Activated naive CD8-positive, alpha-beta T cell (primary cell): ENCODE results near the gene ADAMTS8.

ENCODE experiments used
- H3K27ac Mint-ChIP-seq: one replicate; pipeline ENCODE4 v1.8.0; 2021; ENCODE audit warnings: mixed read lengths
- H3K27me3 Mint-ChIP-seq: one replicate; pipeline ENCODE4 v1.8.0; 2021; ENCODE audit warnings: mixed read lengths
- H3K36me3 Mint-ChIP-seq: one replicate; pipeline ENCODE4 v1.8.0; 2021; ENCODE audit warnings: mixed read lengths
- H3K4me1 Mint-ChIP-seq: one replicate; pipeline ENCODE4 v1.8.0; 2021; ENCODE audit warnings: low read depth, mixed read lengths
- H3K4me3 Mint-ChIP-seq: one replicate; pipeline ENCODE4 v1.8.0; 2021; ENCODE audit warnings: mild to moderate bottlenecking, mixed read lengths
- H3K9me3 Mint-ChIP-seq: one replicate; pipeline ENCODE4 v1.8.0; 2021; ENCODE audit warnings: low read depth, mixed read lengths

ADAMTS8 gene

DNA sequence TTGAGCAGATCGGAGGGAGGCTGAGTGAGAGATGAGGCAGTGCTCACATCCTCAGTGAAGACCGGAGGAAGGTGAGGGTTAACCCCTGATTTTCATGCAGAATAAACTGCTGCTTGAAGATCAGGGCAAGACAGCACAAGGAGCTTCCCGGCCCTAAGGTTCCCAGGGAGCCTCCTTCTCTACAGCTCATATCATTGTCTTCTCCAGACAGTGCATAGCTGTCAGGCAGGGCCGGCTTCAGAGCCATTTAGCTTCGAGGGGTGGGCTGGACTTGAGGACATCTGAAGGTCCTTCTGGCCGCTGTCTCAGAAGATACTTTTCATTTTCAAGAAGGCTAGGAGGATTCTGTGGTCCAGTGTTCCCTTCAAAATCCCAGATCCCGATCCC, 7.2 kb downstream of the ADAMTS8 start:
- no peak overlapping the region for H3K4me3 Mint-ChIP-seq
- H3K27me3 Mint-ChIP-seq = peaks cover 14% of the 10 kb centered on the region
- no peaks in the 10 kb centered on the region for H3K9me3 Mint-ChIP-seq
- H3K36me3 Mint-ChIP-seq = no peaks in the 10 kb centered on the region
- no peaks in the 10 kb centered on the region for H3K4me1 Mint-ChIP-seq
- H3K27ac Mint-ChIP-seq = no peak overlapping the region

DNA sequence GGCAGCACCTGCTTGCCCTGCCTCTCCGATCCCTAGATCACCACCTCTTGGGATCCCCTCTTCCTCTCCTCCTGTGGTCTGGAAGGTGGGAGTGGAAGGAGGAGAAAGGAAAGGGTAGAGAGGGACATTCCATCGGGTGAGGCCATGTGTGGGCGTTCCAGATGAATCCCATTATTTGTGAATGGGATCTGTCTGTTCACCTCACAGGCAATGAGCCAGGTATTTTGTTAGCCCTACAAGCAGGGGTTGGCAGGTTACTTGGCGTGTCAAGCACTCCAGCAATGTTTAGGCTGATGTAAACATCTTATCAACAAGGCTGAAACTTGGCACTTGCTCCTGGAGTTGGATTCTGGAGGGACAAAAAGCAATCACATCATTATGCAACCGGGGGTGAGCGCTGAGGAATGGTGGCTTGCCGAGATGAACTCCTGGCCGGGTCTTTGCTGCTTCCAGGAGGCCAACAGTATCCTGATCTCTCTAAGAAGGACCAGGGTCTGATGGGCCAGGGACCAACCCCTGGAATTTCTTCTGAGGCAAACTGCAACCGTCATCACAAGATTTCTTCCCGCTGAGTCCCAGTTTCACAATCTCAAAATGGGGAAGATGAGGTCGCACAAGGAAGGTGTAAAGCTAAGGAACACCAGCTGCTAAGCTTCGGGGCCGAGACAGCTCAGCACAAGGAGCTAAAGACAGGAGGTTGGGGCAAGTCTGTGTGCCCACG, 7.8 kb downstream of the ADAMTS8 start:
- Mint-ChIP-seq H3K36me3 (no peaks in the 10 kb centered on the region), H3K4me3 (no peak overlapping the region), H3K4me1 (no peaks in the 10 kb centered on the region), H3K9me3 (no peaks in the 10 kb centered on the region), H3K27ac (no peak overlapping the region), H3K27me3 (peaks cover 14% of the 10 kb centered on the region)

DNA sequence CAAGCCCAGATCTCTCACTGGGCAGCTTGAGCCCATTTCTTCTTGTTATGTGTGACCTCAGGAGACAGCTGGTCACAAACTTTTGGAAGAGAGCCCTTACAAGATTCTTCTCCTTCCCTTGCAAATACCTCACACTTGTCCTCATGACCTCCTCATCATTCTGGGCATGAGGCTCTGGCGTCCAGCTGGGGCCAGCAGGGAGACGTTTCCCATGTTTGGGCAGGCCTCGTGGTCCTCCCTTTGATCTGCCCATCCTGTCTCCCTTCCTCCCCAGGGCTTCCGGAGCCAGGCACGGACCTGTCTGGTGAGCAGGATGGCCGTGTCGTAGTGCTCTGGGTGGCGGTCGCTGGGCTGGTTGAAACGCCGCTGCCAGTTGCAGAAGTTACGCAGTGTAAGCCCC, 9.7 kb downstream of the ADAMTS8 start:
- Mint-ChIP-seq H3K4me3 (no peak overlapping the region), H3K27ac (no peak overlapping the region), H3K36me3 (no peaks in the 10 kb centered on the region), H3K4me1 (no peaks in the 10 kb centered on the region), H3K27me3 (peaks cover 6% of the 10 kb centered on the region), H3K9me3 (no peaks in the 10 kb centered on the region)

DNA sequence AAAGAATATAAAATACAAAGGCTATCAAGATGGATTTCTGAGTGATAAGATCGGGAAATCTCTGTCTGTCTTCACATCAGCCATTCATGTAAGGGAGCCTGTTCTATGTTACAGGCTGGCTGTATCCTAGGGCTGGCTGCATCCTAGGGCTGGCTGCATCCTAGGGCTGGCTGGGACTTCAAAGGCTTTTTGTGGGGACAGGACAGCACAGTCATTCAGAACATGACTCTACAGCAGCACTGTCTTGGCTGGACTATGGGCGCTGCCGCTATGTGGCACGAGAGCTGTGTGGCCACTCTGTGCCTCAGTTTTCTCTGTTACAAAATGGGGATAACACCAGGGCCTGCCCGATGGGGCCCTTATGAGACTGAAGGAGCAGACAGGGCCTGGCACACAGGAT, 10.2 kb downstream of the ADAMTS8 start:
- Mint-ChIP-seq H3K4me1 (no peaks in the 10 kb centered on the region), H3K27me3 (peaks cover 6% of the 10 kb centered on the region), H3K4me3 (no peak overlapping the region), H3K27ac (no peak overlapping the region), H3K36me3 (no peaks in the 10 kb centered on the region), H3K9me3 (no peaks in the 10 kb centered on the region)

DNA sequence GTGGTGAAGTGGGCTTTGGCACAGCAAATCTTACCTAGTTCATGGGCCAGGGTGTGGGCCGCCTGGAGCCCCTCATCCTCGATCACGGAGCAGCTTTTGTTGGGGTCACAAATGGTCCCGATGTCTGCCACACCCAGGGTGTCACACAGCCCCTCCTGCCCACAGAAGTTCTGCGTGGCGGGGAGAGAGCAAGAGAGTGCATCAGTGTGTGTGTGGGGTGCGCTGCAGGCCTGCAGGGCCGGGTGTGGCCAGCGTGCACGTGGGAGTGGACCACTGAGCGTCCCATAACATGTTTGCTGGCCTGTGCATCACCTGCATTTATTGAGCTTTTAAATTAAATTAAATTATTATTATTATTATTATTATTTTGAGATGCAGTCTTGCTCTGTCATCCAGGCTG, 11.5 kb downstream of the ADAMTS8 start:
- Mint-ChIP-seq H3K27ac (no peak overlapping the region), H3K4me3 (no peak overlapping the region), H3K27me3 (peaks cover 3% of the 10 kb centered on the region), H3K4me1 (no peaks in the 10 kb centered on the region), H3K9me3 (no peaks in the 10 kb centered on the region), H3K36me3 (no peaks in the 10 kb centered on the region)

DNA sequence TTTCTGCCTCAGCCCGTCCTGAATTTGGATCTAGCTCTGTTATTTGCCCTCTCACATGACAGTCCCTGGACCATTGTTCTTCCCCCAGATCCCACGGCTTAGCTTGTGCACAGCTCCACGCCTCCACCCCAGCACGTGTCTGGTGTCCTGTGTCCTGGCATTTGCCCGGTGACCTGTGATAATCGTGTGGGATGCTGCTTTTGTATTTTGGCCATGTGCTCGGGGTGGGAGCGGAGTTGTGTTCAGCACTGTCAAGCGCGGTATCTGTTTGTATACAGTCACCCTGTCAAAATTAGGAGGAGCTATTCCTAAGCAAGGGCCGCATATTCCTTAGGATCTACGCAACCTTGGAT, 11.9 kb downstream of the ADAMTS8 start:
- Mint-ChIP-seq H3K27me3 (peaks cover 3% of the 10 kb centered on the region), H3K27ac (no peak overlapping the region), H3K9me3 (no peaks in the 10 kb centered on the region), H3K4me3 (no peak overlapping the region), H3K36me3 (no peaks in the 10 kb centered on the region), H3K4me1 (no peaks in the 10 kb centered on the region)

DNA sequence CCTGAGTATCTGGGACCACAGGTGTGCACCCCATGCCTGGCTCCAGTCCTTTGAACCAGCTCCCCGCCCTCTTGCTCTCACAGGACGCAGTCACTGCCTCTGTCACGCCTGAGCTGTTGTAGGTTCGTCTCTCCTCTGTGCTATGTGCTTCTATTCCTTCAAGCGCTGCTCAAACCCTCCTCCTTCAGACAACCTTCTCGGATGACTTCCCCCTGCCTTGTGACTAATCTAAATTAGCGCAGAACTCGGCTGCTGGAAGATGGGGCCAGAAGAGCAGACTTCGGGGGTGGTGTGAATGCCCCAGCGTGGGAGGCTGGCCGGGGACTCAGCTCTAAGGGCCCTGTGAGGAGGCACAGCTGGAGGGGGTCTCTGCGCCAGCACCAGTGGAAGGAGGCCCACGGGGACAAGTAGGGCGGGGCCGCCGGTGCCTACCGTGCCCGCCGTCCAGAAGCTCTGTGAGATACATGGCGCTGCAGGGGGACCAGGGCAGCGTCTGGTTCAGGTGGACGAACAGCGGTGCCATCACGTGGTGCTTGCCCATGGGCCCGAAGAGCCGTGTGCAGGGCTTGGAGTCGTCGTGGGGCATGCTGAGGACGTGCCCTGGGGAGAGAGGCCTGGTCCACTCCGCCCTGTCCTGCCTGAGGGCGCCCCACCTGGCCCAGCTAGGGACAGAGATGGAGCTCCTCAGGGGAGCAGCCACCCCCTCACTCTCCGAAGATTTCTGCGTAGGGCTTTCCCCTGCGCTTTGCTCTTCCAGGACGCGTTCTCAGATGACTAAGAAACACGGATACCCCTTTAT, 12.5 kb downstream of the ADAMTS8 start:
- Mint-ChIP-seq H3K36me3 (no peaks in the 10 kb centered on the region), H3K27ac (no peak overlapping the region), H3K4me3 (no peak overlapping the region), H3K9me3 (no peaks in the 10 kb centered on the region), H3K27me3 (peaks cover 2% of the 10 kb centered on the region), H3K4me1 (no peaks in the 10 kb centered on the region)

DNA sequence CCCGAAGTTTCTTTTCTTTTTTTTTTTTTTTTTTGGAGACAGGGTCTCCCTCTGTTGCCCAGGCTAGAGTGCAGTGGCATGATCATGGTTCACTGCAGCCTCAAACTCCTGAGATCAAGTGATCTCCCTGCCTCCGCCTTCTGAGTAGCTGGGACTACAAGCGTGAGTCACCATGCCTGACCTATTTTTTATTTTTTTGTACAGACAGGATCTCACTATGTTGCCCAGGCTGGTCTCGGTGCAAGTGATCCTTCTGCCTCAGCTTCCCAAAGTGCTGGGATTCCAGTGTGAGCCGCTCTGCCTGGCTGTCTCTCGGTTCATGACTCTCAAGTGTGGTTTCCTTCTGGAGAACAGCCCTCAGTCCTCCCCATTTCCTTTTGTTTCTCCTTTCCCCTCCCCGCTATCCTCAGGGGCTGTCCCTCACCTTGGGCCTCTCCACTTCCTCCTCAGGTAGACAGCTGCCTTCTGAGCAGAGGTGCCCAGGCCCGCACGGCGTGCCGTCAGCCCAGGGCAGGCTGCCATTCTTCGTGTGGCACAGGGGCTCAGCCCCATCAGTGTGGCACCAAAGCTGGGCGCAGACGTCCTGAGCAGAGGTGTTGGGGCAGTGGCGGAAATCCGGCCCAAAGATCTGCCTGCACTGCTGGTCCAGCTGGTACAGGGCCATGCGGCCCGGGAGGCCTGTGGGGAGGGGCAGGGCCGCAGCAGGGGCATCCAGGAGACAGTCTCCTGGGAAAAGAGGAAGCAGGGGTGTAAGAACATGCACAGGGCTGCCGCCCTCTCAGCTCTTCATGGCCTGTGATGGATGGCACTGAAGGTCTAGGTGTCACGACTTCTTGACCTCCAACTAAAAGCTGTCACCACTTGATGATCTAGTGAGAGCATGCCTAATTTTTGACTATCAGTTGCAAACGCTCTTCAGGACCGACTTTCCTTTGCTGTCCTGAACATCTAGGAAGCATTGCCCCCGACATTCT, 14.0 kb downstream of the ADAMTS8 start:
- Mint-ChIP-seq H3K27ac (no peak overlapping the region), H3K4me1 (no peaks in the 10 kb centered on the region), H3K4me3 (no peak overlapping the region), H3K9me3 (no peaks in the 10 kb centered on the region), H3K36me3 (no peaks in the 10 kb centered on the region), H3K27me3 (no peaks in the 10 kb centered on the region)

DNA sequence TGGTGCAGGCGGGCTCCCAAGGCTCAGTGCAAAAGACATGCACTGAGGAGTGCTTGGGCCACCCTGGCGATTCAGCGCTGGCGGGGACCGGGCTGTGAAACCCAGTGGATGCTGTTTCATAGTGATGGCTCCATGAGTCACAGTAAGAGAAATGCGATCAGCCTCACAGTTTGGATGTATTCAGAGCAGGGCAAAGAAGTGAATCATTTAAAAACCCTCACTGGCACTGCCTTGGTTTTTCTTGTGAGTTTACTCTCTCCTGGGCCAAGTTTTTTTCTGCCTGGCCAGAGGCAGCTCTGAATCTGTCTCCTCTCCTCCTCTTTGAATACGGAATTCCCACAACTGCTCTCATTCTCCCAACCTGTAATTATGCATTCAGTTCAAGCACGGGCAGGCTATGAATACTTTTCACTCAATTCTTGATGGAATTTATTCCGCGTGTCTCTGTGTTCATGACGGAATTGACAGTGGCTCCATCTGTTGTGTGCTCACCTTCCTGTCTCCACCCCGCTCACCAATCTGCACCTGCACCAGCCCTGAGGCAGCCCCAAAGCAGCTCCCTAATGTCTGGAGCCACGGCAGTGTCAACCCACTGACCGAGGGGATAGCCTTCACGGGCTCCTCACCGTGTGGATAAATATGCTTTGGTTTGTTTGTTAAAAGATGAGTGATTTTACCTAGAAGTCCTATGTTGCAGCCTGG, 14.9 kb downstream of the ADAMTS8 start:
- no peaks in the 10 kb centered on the region for H3K27me3 Mint-ChIP-seq
- H3K4me1 Mint-ChIP-seq = no peaks in the 10 kb centered on the region
- no peaks in the 10 kb centered on the region for H3K9me3 Mint-ChIP-seq
- H3K4me3 Mint-ChIP-seq = no peak overlapping the region
- H3K36me3 Mint-ChIP-seq = no peaks in the 10 kb centered on the region
- no peak overlapping the region for H3K27ac Mint-ChIP-seq

DNA sequence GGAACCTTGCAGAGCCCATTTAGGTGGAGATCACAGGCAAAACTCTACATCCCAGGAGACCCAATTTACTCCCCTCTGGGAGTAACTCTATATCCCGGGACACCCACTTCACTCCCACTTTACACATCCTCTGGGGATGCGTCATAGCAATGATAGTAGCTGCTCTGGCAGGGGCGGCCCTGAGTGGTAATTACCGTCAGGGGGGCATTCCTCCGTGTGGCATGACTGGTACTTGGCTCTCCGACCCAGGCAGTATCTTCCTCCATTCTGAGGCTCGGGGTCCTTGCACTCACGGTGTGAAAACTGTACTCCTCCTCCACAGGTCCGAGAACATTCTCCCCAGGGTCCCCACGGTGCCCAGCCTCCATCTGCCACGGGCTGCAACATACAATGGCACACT, 17.2 kb downstream of the ADAMTS8 start:
- Mint-ChIP-seq H3K4me3 (no peak overlapping the region), H3K36me3 (no peaks in the 10 kb centered on the region), H3K4me1 (no peaks in the 10 kb centered on the region)

DNA sequence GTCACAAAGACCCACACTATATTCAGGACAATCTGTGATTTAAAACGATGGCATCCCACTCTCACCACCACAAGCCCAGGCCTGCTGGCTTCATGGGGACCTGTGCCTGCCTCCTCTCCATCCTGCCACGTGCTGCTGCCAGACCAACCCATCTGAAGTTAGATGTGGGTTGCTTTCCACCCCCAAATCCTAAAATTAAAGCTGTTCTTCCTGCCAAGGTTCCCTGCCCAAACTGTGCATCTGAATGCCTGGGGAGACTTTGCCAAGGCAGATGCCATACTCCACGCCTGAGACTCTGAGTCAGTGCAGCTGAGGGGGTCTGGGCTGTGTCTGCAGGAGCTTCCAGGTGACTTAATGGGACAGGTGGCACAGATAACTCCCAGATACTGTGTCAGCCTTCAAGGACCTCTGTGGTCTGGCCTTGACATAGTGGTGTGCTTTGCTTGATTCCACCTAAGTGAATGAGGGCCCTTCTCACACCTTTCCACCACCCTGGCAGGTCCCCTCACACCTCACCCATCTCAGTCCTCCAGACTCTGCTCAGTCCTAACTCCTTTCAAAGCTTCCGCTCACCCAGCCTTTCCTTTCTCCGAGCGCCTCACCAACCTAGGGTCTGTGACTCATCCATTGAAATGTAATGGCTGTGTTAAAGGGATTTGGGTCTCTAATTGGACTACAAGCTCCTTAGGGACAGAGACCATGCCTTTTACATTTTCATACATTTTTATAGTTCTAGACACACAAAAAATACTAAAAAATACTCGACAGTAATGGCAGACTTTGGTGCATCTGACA, 18.6 kb downstream of the ADAMTS8 start:
- H3K4me1 Mint-ChIP-seq = no peaks in the 10 kb centered on the region
- H3K27ac Mint-ChIP-seq = no peak overlapping the region
- H3K36me3 Mint-ChIP-seq = no peaks in the 10 kb centered on the region
- H3K27me3 Mint-ChIP-seq = no peaks in the 10 kb centered on the region
- no peaks in the 10 kb centered on the region for H3K9me3 Mint-ChIP-seq
- H3K4me3 Mint-ChIP-seq = no peak overlapping the region

More for the DNA sequence above, 17.2 kb downstream of the ADAMTS8 start:
- H3K9me3 Mint-ChIP-seq = no peaks in the 10 kb centered on the region
- no peak overlapping the region for H3K27ac Mint-ChIP-seq
- no peaks in the 10 kb centered on the region for H3K27me3 Mint-ChIP-seq

DNA sequence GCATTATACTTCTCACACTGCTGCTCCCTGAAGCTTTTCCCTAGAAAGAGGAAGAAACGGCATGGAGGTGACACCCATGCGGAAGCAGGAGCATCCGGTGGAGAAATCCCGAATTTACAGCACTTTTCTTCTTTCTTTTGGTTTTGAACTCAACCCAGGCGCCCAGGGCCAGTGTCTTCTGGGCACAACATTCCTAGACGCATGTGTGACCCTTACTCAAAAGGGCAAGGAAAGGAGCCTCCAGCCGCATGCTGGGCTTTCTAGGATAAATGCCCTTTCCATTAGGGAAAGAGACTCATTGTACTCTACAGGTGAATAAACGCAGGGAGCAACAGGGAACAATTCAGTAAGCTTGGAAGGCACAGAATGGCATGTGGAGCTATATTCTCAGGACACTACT, 19.5 kb downstream of the ADAMTS8 start:
- no peaks in the 10 kb centered on the region for H3K27me3 Mint-ChIP-seq
- H3K36me3 Mint-ChIP-seq = no peaks in the 10 kb centered on the region
- H3K4me3 Mint-ChIP-seq = no peak overlapping the region
- no peaks in the 10 kb centered on the region for H3K4me1 Mint-ChIP-seq
- no peaks in the 10 kb centered on the region for H3K9me3 Mint-ChIP-seq
- H3K27ac Mint-ChIP-seq = no peak overlapping the region

DNA sequence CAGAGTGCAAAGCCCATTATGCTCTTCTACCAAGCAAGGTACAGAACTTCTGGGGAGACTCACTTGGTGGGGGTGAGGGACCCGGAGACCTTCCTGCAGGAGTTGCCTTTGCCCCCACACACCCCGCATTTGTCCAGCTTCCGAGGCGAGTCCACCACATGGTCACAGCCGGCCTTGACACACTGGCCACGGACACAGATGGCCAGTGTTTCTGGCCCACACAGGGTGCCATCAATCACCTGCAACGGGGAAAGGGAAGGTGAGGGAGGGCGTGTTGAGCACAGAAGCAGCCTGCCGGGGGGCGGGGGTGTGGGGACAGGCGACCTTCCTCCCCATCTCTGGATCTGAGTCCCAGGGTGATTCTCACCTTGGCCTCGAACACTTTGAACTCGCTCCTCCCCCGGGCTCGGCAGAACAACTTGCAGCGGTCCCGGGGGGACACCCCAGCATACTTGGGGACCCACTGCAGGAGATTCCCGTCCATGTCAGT, 20.0 kb downstream of the ADAMTS8 start:
- H3K9me3 Mint-ChIP-seq = no peaks in the 10 kb centered on the region
- H3K4me1 Mint-ChIP-seq = no peaks in the 10 kb centered on the region
- no peaks in the 10 kb centered on the region for H3K36me3 Mint-ChIP-seq
- no peak overlapping the region for H3K4me3 Mint-ChIP-seq
- H3K27me3 Mint-ChIP-seq = peaks cover 1% of the 10 kb centered on the region
- H3K27ac Mint-ChIP-seq = no peak overlapping the region

DNA sequence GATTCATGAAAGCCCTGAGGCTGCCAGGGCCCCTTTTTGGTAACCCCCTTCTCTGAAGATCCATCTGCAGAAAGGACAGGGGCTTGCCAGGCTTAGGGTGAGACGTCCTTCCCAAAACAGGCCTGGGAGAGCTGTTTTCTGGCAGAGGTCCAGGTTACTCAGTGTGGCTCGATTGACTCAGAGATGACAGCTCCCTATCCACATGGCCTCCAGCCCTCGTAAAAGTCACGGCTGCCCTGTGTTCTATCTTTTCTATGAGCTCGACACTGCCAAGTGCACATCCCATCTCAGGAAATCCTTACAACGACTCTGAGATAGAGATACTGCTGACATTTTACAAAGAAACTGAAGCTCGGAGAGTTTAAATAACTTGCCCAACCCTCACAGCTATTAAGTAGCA, 20.4 kb downstream of the ADAMTS8 start:
- Mint-ChIP-seq H3K4me1 (no peaks in the 10 kb centered on the region), H3K36me3 (no peaks in the 10 kb centered on the region), H3K27me3 (peaks cover 1% of the 10 kb centered on the region), H3K9me3 (no peaks in the 10 kb centered on the region), H3K4me3 (no peak overlapping the region), H3K27ac (no peak overlapping the region)
